Left lung (tissue), 10 donors: ENCODE measurements around the gene FMN1. TPM values are rescaled to one million over a fixed set of nuclear protein-coding genes. Genes with fewer than 3 reads are reported as not detected.

Experiments
- ATAC-seq: fragments of 200-7000 bp; cut with Tn5 transposase; one replicate; pipeline ENCODE4 v1.9.1; 2020; ENCODE audit warnings: moderate library complexity
- DNase-seq, 4 donors: peaks; one replicate each; pipeline ENCODE4 v3.0.0-alpha.2; 2013 to 2020
- H3K27ac ChIP-seq, 2 donors: fragments of 200-600 bp; sonication (generic) in 1 of 2; one replicate each; pipeline versions ENCODE4 v1.5.0 to v1.8.0; 2020 to 2021
- H3K27me3 ChIP-seq, 2 donors: fragments of 200-600 bp; sonication (generic) in 1 of 2; one replicate each; pipeline versions ENCODE4 v1.5.0 to v1.8.0; 2020 to 2021
- H3K36me3 ChIP-seq, 2 donors: fragments of 200-600 bp; sonication (generic) in 1 of 2; one replicate each; pipeline versions ENCODE4 v1.5.0 to v1.8.0; 2020 to 2021
- H3K4me1 ChIP-seq, 2 donors: fragments of 200-600 bp; one replicate each; pipeline ENCODE4 v1.8.0; 2021
- H3K4me3 ChIP-seq, 2 donors: fragments of 200-600 bp; sonication (generic) in 1 of 2; one replicate each; pipeline versions ENCODE4 v1.5.0 to v1.8.0; 2020 to 2021; ENCODE audit warnings: mild to moderate bottlenecking in 1 of 2
- H3K9me3 ChIP-seq, 2 donors: fragments of 200-600 bp; sonication (generic) in 1 of 2; one replicate each; pipeline versions ENCODE4 v1.5.0 to v1.8.0; 2020 to 2021
- intact Hi-C, 2 donors: fragments of 100-400 bp; cut with DNase I; formaldehyde crosslinking; loops; one replicate each; pipeline versions ENCODE4 v1.11.2 to v1.14.2; 2022
- polyA plus RNA-seq, 6 donors: library from polyadenylated mRNA; unstranded; fragments of 120-200 nt; gene quantifications; one replicate each; pipeline ENCODE4 v1.2.1, GENCODE V29; 2013; ENCODE audit not compliant: insufficient read length in 6 of 6
- total RNA-seq, 2 donors: library from RNA; stranded (reverse); fragmentation: NEBNext Ultra II Directional; extraction: Animal tissue kit (Norgen Biotek cat#: 25700); gene quantifications; one replicate each; pipeline ENCODE4 v1.2.1, GENCODE V29; 2021
- TF ChIP-seq, protein P1 (sequence below), 2 donors: fragments of 200-600 bp; sonication (generic) in 1 of 2; IDR thresholded peaks; one replicate each; pipeline versions ENCODE4 v1.5.0 to v1.8.0; 2021; ENCODE audit warnings: antibody characterized with exemption in 2 of 2
- donor health status: DM: no; HTN: yes; CAD: no.
- donor health status: DM: no; HTN: no; CAD: no.

FMN1 gene
- total and polyA plus RNA-seq, 8 donors = 4.6 to 45.2 (median 8.4) TPM

- Histone ChIP-seq H3K27ac (peak overlapping the region; percentile 33 to 55), H3K36me3 (peaks cover 0 to 7% of the 10 kb centered on the region in 2 donors), H3K4me3 (no peak overlapping the region), H3K9me3 (no peaks in the 10 kb centered on the region), H3K4me1 (peaks cover 7 to 11% of the 10 kb centered on the region in 2 donors), H3K27me3 (no peaks in the 10 kb centered on the region)
- intact Hi-C loops = no loop called here
- TF ChIP-seq, protein P1, sequence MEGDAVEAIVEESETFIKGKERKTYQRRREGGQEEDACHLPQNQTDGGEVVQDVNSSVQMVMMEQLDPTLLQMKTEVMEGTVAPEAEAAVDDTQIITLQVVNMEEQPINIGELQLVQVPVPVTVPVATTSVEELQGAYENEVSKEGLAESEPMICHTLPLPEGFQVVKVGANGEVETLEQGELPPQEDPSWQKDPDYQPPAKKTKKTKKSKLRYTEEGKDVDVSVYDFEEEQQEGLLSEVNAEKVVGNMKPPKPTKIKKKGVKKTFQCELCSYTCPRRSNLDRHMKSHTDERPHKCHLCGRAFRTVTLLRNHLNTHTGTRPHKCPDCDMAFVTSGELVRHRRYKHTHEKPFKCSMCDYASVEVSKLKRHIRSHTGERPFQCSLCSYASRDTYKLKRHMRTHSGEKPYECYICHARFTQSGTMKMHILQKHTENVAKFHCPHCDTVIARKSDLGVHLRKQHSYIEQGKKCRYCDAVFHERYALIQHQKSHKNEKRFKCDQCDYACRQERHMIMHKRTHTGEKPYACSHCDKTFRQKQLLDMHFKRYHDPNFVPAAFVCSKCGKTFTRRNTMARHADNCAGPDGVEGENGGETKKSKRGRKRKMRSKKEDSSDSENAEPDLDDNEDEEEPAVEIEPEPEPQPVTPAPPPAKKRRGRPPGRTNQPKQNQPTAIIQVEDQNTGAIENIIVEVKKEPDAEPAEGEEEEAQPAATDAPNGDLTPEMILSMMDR (IDR thresholded peaks at IDR 0.05) = no peak
- peak; percentile 69 for ATAC-seq
- DNase-seq = peak in 2 of 4 donors; percentile 47 to 49
Observed at GRCh38 chr15:32861761-32862160, 332.8 kb downstream of the FMN1 start.

- Histone ChIP-seq H3K27me3 (no peaks in the 10 kb centered on the region), H3K36me3 (peaks cover 0 to 13% of the 10 kb centered on the region in 2 donors), H3K9me3 (no peaks in the 10 kb centered on the region), H3K4me3 (no peak overlapping the region), H3K27ac (peak overlapping the region in 1 of 2 donors; percentile 55), H3K4me1 (peaks cover 6 to 11% of the 10 kb centered on the region in 2 donors)
- ATAC-seq (no peak), DNase-seq (no peak)
- intact Hi-C loops = no loop called here
- TF ChIP-seq, protein P1 (IDR thresholded peaks at IDR 0.05) = no peak
Observed at GRCh38 chr15:32861174-32861573, 333.3 kb downstream of the FMN1 start.

GRCh38 chr15:32859996-32860395, 334.5 kb downstream of the FMN1 start:
- Histone ChIP-seq H3K27me3 (no peaks in the 10 kb centered on the region), H3K27ac (no peak overlapping the region), H3K4me3 (no peak overlapping the region), H3K36me3 (peaks cover 0 to 17% of the 10 kb centered on the region in 2 donors), H3K4me1 (peaks cover 3 to 13% of the 10 kb centered on the region in 2 donors), H3K9me3 (no peaks in the 10 kb centered on the region)
- ATAC-seq (no peak), DNase-seq (no peak)
- TF ChIP-seq, protein P1 (IDR thresholded peaks at IDR 0.05) = no peak
- intact Hi-C loops = no loop called here

DNA sequence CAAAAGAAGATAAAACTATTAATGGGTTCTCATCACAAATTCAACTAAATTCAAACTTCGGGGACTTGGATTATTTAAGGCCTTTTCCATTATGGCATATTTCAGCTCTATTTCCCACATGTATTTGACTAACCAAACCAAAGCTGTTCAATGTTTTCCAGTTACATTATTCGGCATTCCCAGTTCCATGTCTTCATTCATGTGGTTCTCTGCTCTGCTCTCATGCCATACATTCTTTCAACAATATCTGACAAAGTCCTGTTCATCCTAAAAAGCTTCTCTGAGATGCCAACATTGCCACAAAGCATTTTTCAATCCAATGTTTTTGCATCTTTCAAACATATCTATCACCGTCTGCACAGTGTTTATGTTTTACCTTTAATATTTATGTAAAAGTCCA, 335.3 kb downstream of the FMN1 start:
- ATAC-seq = no peak
- H3K27ac ChIP-seq = no peak overlapping the region

DNA sequence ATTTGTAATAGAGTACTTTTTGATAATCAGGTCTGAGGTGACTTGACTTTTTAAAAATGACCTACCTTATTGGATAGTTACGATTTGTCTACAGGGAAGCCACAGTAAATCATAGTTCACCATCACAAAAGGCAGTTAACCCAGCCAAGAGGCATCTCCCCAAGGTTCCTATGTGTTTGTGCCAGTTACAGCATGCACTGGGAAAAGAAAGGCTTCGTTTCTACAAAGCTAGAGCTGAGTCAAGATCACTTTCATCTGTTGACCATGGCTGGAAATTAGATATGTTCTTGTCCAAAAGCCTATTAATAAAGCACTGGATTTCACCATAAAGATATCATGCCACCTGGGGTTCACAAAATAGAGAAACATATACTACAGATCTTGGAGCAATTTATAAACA, 336.8 kb downstream of the FMN1 start:
- no peak for DNase-seq
- ATAC-seq = no peak
- Histone ChIP-seq H3K27ac (no peak overlapping the region), H3K4me3 (no peak overlapping the region), H3K27me3 (no peaks in the 10 kb centered on the region), H3K36me3 (peaks cover 0 to 21% of the 10 kb centered on the region in 2 donors), H3K9me3 (no peaks in the 10 kb centered on the region), H3K4me1 (peaks cover 3 to 5% of the 10 kb centered on the region in 2 donors)
- TF ChIP-seq, protein P1 (IDR thresholded peaks at IDR 0.05) = no peak
- intact Hi-C loops = no loop called here

More for the DNA sequence above, 335.3 kb downstream of the FMN1 start:
- H3K36me3 ChIP-seq = peaks cover 0 to 21% of the 10 kb centered on the region in 2 donors
- H3K4me3 ChIP-seq = no peak overlapping the region
- intact Hi-C loops = no loop called here
- peaks cover 3 to 13% of the 10 kb centered on the region in 2 donors for H3K4me1 ChIP-seq
- TF ChIP-seq, protein P1 (IDR thresholded peaks at IDR 0.05) = no peak
- H3K27me3 ChIP-seq = no peaks in the 10 kb centered on the region
- H3K9me3 ChIP-seq = no peaks in the 10 kb centered on the region
- DNase-seq = no peak
